Measurements from ENCODE around the gene HSD17B2.
"Not testable (repeated sequence)": the region's sequence is repeated elsewhere in the genome, so short reads cannot be mapped to it uniquely, and the experiment has no call there.

The HSD17B2 gene

DNA sequence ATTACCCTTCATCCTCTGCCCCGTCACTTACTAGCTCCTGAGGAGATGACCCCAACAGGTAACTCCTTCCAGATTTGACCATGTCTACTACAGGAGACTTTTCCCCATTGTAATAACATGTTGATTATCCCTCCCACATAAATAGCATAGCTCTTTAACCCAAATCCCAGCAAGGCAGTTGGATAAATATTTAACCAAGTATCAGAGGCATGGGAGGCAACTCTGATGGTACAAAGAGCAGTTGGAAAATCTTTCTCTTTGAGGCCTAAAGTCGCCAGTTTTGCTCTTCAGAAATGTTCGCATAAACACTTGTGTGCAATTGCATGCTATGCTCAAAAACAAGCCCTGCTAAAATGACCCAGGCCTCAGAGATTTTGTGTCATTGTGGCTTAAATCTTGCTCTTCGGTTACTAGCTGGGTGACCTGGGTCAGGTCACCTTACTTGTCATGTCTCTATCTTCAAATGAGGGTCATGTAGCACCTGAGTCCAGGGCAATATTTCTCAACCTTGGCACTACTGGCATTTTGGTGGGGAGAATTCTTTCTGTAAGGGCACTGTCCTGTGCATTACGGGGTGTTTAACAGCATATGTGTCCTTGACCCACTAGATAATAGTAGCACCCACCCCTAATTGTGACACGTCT lies 48.8 kb downstream of the HSD17B2 start:
- no peak for DNase-seq

DNA sequence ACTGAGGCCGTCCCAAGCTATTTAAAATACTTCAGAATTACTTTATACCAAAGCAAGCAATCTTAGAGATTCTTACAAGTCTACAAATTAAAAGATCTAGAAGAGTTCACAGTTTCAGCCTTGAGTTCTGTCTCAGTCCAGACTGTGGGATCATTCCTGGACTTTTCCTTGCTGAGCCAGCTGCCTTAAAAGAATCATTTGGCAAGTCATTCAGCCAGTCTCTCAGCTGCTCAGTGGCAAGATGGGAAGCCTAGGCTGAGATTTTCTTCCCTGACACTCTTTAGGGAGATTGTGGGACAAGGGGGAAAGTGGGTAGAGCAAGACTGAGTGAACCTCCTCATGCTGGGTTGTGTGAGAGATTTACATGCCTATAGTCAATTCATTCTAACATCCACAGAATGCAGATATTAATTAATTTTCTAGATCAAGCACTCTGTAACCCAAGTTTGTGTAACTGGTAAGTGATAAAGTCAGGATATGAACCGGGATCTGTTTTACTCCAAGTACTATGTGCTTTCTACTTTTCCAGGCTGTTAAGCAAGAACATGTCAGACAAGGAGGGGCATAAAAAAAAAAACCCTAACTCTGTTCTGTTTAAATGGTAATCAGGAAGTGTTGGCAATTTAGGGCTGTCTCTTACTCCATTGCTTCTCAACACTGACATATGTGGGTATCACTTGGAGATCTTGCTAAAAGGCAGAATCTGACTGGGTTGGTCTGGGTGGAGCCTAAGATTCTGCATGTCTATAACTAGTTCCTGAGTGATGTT lies 50.1 kb downstream of the HSD17B2 start:
- DNase-seq = no peak

DNA sequence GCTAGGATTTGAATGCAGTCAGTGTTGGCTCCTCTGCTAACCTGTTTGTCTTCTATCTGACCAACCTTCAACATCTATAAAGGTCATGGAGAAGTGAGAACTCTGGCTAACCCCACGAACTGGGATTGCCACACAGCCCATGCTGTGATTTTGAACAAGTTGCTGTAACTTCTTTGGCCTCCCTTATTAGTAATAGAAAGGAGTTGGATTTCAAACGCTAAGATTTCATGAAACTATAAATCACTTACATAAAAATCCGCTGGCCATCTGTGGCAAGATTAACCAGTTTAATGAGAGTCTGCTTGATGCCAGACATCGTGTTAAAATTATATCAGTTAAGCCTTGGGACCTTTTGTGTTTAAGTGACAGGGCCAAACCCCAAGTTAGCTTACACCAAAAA lies 53.4 kb downstream of the HSD17B2 start:
- no peak for DNase-seq

DNA sequence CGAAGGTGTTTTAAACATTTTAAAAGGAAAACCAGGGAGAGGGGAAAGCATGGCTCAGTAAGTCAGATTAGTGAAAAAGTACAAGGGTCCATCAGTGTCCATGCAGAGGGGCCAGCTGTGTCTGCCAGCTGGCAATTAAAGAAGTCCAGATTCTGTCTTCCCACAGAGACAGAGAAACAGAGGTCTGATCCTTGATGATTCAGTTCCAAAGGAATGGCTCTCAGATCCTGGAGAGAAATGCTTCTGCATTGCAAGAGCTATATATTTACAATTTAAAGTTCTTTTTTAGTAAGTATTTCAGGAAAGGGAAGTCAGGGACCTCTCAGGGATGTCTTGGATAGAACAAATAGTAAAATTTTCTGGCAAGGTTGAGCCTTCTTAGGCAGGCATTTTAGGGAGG lies 56.2 kb downstream of the HSD17B2 start:
- no peak for DNase-seq

DNA sequence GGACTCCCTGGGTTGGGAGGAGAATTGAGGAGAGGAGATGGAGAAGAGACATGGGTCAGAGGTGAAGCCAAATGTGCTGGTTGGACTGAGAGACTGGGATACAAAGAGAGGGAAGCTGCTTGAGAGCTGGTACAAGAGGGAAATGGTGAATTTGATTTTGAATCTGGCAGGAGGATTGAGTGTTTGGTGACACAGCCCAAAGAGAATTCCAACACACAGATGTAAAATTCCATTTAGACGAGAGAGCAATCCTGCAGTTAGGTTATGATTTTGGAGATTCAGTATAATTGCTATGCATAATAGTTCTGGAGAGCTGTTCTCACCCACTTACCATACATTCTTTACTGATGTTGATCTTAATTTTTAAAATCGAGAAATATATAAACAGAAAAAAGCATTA lies 57.7 kb downstream of the HSD17B2 start:
- DNase-seq = no peak

DNA sequence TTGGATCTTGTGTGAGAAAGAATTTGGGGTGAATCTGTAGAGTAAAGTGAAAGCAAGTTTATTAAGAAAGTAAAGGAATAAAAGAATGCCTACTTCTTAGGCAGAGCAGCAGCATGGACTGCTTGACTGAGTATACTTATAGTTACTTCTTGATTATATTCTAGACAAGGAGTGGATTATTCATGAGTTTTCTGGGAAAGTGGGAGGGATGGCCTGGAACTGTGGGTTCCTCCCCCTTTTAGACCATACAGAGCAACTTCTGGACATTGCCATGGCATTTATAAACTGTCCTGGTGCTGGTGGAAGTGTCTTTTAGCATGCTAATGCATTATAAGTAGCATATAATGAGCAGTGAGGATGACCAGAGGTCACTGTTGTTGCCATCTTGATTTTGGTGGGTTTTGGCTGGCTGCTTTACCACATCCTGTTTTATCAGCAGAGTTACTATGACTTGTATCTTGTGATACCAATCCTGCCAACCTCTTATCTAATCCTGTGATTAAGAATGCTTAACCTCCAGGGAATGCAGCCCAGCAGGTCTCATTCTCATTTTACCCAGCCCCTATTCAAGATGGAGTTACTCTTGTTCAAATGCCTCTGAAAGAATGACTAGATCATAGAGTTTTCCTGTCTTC lies 58.7 kb downstream of the HSD17B2 start:
- DNase-seq = no peak

DNA sequence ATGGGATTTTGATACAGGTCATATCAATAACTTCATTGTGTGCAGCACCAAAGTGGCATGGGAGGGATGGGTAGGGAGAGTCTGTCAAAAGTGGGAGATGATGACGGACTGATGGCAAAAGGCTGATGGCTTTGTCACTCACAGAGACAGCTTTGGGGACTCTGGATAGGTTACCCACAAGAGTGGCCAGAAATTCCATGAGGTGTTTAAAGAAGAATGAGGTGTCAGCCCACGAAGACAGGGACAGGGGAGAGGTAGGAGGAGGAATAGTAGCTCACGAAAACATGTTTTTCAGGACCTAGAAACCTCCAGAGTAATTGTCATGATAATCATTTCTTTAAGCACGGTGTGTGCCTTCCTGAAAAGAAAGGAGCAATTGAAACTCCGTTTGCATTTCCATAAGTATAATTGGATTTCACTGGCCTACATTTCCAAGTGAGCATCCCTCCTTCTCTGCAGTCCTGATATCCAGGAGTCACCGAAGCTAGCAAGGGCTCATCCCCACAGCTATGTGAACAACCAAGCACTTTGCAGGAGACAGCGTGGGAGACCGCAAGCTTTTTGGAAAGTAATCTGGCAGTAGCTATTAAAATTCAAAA lies 60.0 kb downstream of the HSD17B2 start:
- DNase-seq = no peak

DNA sequence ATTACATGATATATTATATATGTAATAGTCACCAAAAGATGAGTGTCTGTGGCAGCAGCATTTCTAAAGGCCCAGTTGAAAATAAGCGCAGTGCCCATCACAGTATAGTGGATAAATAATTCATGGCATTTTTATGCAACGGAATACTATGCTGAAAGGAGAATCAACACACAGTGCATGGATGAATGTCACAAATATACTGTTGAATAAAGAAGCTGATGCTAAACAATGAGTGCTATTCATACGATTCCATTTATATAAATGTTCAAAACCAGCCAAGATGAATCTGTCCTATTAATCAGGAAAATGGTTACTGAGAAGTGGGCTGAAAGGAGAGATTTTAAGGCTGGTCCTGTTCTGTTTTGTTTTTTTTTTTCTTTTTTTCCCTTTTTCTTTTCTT lies 61.6 kb downstream of the HSD17B2 start:
- no peak for DNase-seq

DNA sequence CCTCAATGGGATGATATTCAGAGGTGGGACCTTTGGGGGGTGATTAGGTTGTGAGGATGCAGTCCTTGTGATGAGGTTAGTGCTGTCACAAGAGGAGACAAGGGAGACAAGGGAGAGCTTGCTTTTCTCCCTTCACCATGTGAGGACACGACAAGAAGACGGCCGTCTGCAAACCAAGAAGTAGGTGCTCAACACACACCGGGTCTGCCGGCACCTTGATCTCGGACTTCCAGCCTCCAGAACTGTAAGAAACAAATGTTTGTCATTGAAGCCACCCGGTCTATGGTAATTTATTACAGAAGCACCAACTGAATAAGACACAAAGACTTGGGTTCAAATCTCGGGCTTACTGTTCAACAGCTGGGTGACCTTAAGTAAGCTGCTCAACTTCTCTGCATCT lies 70.1 kb downstream of the HSD17B2 start:
- no peak for DNase-seq

DNA sequence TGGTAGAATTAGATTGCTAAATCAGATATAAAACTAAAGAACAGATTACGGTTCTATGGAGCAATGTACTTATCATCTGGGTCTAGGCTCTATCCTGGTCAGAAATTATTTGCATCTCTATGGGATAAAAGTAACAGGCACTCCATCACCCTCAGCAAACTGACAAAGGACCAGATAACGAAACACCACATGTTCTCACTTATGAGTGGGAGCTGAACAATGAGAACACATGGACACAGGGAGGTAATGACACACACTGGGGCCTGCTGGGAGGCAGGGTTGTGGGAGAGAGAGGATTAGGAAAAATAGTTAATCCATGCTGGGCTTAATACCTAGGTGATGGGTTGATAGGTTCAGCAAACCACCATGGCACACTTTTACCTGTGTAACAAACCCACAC lies 73.0 kb downstream of the HSD17B2 start:
- DNase-seq = no peak

DNA sequence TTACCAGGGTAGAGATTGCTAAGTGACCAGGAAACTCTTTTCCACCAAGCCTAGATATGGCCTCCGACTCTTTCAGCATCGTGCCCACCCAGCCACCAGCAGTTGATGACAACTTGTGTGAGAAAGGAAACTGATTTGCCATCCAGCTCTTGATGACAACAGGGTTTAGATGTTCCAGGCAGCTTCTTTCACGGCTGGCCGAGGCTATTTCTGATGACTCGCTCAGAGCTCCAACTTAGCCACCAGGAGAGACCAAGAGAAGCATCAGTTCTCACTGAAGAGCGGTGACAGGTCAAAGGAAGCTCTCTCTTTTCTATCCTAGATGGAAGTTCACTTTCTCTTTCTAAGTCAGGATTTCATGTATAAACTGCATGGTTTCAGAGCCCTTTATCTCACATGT lies 73.7 kb downstream of the HSD17B2 start:
- no peak for DNase-seq

DNA sequence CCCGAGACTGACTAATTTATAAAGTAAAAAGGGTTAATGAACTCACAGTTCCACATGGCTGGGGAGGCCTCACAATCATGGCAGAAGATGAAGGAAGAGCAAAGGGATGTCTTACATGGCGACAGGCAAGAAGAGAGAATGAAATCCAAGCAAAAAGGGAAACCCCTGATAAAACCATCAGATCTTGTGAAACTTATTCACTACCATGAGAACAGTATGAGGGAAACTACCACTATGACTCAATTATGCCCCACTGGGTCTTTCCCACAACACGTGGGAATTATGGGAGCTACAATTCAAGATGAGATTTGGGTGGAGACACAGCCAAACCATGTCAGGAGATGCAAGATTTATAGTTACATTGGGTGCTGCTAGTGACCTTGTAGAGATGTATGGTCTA lies 74.2 kb downstream of the HSD17B2 start:
- not testable (repeated sequence) for DNase-seq

DNA sequence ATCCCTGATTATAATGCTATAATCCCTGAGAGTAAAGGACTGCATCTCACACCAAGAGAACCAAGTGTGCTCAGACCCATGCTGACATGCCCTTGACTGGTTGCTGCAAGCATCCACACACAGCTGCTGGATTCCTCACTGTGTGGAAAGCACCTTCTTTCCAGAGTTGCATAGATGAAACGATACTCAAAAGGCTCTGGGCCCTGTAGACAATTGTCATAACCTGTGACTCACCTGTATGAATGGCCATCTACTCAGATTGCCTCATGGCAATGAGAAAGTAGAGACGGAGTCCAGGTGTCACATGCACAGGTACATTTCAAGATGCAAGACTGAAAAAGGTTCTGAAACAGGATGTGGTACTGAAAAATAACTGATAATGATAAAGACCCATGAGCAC lies 76.9 kb downstream of the HSD17B2 start:
- DNase-seq = no peak

DNA sequence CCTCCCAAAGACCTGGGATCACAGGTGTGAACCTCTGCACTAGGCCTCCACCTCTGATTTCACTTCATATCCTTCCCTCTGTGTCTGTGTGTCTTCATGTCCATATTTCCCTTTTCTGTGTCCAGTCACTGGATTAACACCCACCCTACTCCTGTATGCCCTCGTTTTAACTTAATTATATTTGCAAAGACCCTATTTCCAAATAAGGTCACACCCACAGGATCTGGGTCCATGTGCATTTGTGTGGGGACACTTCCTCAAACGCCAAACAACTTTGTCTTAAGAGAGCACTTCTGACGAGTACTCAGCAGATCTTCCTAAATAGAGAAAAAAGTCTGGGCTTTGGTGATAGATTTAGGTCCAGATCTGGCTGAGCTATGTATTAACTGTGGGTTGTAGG lies 78.7 kb downstream of the HSD17B2 start:
- no peak for DNase-seq

DNA sequence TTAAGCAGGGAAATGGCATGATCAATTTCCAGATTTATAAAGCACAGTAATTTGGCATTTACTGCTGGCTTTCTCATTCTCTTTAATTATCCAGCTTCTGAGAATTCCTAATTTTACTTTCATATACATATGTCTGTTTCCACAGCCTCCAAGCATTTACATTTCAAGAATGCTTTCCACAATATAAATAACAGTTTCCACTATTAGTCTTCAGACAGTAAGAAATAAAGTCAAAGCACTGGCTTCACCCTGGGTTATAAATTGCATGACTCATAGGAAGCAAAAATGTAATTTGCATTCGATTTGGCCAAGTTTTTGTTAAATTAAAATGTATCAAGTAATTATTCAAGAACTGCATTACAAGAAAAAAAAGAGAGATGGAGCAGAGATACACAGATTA lies 81.5 kb downstream of the HSD17B2 start:
- no peak for DNase-seq

DNA sequence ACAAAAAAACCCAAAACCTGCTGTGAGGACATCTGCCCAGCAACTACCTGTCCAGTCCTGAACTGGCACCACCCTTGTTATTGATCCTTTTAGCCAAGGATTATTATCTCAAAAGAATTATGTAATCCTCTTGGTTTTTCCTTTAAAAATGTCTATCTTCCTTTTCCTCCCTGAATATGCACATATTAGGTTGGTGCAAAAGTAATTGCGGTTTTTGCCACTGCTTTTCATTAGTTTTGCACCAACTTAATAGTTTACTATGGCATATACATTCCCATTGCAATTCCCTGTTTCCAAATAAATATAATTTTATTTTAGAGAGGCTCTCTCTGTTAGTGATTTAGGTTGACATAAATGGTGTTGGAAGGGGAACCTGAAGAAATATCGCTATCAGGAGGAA lies 83.7 kb downstream of the HSD17B2 start:
- DNase-seq = no peak

DNA sequence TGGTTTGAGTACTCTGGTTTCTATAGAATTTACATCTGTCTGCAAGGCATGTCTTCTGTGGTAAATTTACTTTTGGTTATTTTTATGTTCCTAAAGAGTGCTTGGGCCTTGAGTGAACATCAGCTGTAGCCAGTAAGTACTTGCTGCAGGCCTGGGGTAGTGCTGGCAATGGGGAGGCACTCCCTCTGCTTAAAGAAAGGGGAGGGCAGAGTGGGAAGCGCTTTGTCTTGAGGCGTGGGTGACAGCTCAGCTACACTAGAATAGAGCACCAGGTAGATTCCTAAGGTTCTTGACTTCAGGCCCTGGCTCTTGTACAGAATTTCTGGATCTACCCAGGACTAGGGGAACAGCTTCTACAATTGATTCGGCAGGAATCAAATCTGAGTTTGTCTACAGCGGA lies 84.4 kb downstream of the HSD17B2 start:
- no peak for DNase-seq

DNA sequence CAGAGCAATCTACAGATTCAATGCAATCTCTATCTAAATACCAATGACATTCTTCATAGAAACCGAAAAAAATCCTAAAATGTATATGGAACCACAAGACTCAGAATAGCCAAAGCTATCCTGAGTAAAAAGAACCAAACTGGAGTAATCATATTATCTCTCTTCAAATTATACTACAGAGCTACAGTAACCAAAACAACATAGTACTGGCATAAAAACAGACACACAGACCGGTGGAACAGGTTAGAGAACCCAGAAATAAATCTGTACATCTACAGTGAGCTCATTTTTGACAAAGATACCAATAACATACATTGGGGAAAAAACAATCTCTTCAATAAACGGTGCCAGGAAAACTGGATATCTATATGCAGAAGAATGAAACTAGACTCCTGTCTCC lies 89.6 kb downstream of the HSD17B2 start:
- no peak for DNase-seq

DNA sequence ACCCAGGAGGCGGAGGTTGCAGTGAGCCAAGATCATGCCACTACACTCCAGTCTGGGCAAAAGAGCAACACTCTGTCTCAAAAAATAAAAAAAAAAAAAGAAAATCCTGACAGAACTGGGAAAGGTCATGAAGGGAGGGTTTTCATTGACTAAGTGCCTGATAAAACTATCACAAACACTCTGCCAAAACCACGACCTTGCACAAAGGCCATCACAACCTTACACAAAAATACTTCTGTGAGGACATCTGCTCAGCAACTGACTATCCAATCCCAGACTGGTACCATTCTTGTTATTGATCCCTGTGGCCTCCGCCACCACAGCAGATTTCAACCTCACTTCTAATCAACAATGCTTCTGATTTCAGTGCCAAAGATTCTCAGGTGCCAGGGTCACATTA lies 94.8 kb downstream of the HSD17B2 start:
- DNase-seq = no peak

DNA sequence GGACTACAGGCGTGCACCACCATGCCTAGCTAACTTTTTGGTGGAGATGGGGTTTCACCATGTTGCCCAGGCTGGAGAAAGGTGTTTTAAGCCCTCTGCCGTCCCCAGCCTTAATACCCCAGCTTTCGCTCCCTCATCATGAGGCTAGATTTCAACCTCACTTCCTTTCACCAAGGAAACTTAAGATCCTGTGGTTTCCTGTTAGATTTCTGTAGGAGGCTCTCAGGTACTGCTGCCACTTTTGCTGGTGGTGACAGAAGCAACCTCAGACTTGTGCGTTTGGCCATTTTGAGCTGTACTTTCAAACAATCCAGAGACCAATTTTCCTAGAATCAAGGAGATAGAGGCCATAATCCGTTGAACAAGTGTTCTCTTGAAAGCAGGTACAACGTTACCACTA lies 98.7 kb downstream of the HSD17B2 start:
- peak; percentile 5 for DNase-seq

DNA sequence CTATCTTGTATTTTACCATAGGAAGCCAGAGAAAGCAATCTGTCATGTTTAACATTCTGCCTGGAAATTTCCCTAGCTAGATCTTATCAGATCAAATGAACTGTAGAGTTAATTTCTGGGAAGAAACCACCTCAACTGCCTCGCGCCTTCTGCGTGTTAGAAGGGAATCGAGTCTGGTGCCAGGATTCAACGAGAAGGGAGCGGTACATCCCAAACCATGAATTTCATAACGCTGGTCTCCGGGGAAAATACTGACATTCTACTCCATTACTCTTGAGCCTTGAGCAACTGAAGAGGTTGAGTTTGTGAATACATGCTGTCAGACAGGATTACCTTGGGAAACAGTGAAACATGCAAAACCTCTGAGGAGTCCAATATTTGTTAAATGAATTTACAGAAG lies 99.8 kb downstream of the HSD17B2 start:
- DNase-seq = no peak

DNA sequence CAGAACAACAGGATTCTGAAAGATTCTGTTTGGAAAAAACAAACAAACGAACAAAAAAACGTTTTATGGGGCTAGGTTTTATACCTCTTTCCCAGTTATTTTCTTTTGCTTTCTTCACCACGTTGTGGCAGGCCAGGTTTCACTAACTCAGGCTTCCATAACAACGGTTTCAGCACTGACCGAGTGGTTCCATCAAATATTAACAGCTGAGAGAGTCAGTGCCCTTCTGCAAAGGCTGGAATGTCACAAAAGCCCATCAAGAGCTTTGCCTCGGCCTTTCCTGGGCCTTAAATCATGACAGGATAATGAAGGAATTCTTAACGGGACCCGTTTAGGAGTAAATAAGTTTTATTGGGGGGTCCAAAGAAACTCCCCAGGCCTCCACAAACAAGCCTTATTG lies 100.8 kb downstream of the HSD17B2 start:
- DNase-seq = no peak

DNA sequence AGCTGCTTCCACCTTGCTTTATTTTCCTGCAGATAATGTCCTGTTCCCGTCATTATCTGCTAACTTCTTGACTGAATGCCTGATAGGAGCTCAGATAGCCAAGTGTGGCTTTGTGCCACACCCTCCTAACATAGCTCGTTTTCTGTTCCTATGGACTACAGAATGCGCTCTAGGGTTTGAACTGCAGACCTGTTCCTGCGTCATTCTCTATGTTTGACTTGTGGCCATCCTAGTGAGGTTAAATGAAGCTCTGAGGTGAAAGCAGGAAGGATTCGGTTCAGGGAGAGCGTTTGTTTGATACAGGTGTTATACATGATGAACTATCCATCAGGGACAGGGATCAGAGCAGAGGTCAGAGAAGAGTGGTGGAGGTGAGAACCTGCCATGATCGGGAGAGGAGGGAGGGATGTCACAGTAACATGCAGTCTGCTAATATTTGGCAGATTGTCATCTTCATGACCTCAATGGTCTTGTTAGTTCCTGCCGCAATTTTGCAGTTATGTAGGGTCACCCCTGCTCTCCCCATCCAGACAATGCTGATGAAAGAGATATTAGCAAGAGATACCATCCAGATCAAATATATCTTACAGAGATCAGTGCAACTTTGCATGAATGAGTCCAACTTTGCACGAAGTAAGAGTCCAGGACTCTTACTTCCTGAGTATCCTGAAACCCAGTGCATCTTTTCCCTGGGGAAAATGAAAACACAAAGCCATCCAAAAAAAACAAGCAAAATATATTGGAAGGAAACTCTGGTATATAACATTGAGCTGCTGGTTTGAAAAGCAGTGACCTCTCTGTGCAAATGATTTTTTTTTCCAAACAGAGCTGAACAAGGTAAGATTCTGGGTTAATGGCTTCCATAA lies 102.1 kb downstream of the HSD17B2 start:
- no peak for DNase-seq

All from stimulated activated CD4-positive, alpha-beta T cell treated with anti-CD3 and anti-CD28 coated beads, Interleukin-4, amount 100 ng/mL, for 24 hours (primary cell).